ENCODE data around the gene TTLL10.

Gene TTLL10

DNA sequence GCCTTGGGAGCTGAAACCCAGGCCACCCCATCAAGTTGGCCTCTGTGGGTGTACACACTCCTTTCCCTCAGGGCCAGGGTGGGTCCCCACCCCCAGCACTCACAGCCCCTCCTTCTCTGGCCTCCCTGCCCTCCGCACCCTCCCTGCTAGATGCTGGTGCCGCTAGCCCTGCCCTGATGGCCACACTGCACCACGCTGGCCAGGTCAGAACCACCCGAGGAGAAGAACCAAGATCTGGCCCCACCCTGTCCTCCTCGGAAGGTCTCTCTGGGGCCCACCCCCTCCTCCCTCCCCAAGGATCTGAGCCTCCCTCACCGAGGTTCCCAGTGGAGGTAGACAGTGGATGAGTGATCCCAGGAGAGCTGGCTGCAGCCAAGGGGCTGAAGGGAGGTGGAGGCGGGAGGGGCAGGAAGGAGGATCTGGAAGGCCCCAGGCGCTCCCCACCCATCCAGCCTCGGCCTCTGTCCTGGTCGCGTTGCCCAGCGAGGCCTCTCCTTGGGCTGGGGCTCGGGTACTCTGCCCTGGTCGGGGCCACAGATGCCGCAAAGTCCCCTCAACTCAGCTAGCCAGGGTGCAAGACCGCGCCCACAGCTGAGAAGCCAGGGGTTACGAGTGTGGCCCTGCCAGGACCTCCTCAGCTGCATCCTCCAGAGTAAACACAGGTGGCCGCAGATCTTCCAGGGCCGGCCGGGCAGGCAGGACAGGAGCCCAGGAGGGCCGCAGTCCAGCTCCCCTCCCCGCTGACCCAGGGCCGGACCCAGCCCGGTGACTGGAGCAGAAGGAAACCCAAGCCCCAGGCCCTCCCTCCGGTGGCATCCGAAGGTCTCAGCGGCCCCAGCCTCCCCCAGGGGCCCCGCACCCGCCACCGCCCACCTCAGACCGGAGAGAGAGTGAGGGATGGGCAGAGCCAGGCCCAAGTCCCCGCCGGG lies 63.5 kb downstream of the TTLL10 start:
- no peak for DNase-seq (ENCODE audit: low spot score)

DNA sequence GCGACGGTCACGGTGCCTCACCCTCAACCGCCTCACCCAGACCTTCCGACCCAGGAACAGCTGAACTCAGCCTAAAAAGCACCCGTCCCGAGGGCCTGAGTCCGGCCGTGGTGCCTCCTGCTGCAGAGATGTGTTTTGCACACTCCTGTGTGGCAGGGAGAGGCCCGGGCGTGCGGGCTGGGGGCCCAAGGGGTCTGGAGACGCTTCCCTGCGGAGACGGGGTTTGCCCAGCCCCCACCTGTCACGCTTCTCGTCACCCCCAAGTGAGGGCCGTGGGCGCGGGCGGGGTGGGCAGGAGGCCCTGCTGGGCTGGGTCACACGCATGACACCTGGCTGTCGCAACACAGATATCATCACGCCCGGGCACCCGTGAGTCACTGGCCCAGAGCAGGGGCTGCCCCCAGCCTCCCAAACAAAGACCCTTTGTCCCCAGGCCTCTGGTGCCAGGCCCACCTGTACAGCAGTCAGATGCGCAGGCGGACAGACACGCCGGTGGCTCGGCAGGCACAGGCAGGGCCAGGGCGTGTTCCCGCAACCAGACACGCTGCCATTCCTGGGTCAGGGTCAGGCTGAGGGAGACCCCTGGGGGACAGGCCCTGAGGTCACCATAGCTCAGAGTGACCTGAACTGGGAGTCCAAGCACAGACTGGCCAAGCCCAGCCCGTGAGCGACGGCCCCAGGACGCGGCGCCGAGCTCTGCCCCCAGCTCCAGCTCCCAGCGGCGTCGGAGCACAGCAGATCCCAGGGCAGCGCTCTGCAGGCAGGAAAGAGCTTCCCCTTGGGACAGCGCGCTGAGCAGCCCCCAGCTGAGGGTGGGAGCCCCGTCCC lies 64.4 kb downstream of the TTLL10 start:
- no peak for DNase-seq (ENCODE audit: low spot score)

DNA sequence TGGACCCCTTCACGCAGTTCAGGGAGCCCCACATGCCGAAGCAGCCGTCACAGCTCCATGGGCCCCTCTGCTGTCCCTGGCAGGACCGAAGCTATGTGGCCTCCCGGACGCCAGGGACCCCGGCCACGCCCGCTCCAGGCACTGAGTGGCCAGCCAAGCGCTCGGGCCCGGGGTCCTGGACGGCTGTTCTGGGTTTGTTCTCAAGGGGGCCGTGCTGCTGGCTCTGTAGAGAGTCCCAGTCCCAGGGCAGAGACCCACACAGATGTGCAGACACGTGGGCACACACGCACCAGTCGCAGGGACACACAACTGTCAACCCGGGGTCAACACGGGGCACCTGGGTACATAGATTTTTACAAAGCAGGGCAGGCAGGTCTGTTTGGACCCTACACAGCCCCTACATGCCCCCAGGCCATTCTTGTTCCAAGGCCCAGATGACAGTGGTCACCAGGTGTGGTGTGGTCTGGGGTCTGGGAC lies 65.1 kb downstream of the TTLL10 start:
- no peak for DNase-seq (ENCODE audit: low spot score)

DNA sequence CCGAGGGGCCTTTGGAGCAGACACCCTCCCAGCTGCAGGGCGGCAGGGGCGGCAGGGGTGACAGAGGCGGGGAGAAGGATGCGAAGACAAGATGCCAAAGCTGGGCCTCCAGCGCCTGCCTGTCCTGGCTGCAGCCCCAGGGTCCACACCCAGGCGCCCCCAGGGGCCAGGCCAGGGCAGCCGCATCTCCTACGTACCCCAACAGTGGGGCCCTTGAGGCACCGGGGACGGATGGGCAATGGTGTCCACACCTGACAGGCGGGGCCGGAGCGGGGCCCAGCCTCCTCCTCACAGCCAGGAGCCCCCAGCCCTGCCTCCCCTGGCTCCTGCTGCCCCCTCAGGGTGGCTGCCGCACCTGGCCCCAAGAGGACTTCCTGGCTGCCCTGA lies 65.5 kb downstream of the TTLL10 start:
- no peak for DNase-seq (ENCODE audit: low spot score)

GRCh38 chr1:1239614-1240347 lies 66.1 kb downstream of the TTLL10 start:
- no peak for DNase-seq (ENCODE audit: low spot score)

- DNase-seq (ENCODE audit: low spot score): no peak
These were observed 66.7 kb downstream of the TTLL10 start for GRCh38 chr1:1240348-1240732.

DNA sequence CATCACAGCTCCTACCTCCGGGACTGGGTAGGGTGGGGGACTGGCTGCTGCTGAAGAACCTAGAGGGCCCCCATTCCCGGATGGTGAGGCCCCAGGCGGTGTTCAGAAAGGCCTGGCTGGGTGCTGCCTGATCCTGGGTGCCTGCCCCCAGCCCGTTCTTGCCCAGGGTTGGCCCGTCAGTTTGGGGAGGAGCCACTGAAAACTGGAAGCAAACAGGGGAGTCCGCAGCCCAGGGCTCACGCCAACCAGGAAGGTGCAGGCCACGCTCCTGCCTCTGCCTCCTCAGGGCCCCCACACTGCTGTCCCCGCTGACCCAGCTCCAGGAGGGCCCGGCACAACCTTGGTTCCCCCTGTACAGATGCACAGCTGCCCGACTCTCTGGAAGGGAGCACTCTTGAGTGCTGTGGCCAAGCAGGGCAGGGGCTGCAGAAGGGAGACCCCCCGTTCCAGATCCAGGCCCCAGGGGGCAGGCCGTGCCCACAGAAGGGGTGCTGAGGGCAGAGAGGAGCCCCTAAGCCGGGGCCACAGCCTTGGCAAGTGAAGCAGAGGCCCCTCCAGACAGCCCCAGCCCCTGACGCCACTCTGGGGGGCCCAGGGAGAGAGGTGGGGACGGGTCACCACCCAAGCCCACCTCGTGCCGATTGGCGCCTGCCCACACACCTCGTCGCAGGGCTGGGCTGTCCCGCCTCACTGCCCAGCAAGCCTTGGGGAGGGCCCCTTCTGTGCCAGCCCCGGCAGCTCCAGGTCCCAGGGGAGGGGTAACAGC lies 67.3 kb downstream of the TTLL10 start:
- no peak for DNase-seq (ENCODE audit: low spot score)

GRCh38 chr1:1241588-1242219 lies 68.0 kb downstream of the TTLL10 start:
- DNase-seq (ENCODE audit: low spot score): no peak

DNA sequence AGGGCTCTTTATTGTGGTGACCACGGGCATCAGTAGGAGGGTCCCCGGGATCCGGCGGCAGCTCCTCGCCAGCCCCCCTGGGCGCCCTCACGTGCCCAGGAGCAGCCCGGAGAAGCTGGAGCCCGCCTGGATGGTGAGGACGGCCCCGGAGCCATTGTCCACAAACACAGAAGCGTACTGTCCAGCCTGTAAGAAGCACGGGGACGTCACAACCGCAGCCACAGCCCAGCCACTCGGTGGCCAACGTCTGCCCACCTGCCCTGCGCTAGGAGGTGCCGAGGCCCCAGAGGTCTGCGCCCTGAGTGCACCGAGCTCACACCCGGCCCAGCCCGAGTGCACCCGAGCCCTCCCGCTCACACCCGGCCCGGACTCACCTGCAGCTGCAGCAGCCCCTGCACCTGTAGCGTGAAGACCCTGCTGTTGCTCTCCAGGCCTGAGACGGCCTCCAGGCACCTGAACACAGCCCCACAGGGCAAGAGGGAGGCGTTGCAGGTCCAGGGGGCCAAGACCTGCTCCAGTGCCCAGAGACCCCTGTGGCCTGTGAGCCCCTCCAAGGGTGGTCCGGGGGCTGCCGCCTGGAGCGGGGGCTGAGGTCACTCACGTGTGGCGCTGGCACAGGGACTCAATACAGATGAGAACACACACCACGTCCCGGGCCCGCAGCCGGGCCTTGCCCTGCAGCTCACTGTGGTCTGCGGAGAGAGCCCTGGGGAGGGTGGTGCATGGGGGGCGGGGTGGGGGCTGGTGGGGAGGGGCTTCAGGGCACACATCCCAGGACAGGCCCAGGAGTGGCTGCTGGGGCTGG lies 69.0 kb downstream of the TTLL10 start:
- no peak for DNase-seq (ENCODE audit: low spot score)

GRCh38 chr1:1243266-1243660 lies 69.6 kb downstream of the TTLL10 start:
- DNase-seq (ENCODE audit: low spot score): no peak

DNA sequence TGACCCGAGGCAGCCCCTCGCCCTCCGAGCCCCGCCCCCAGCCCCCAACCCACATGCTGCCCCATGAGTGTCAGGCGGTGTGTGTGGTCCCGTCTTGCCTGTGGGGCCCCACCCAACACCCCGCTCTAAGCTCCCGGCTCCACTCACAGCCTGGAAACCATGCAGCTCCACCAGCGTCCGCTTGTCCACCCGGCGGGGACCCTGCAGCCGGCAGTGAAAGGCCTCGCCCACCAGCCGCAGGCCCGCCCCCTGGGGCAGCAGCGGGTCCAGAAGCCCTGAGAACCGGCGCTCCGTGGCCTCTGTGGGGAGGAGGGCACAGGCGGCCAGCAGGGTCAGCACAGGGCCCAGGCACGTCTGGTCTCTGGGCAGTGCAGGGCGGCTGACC lies 70.1 kb downstream of the TTLL10 start:
- no peak for DNase-seq (ENCODE audit: low spot score)

- DNase-seq (ENCODE audit: low spot score): no peak
These were observed 70.6 kb downstream of the TTLL10 start for GRCh38 chr1:1244192-1244811.

- DNase-seq (ENCODE audit: low spot score): no peak
These were observed 71.6 kb downstream of the TTLL10 start for GRCh38 chr1:1245178-1245816.

DNA sequence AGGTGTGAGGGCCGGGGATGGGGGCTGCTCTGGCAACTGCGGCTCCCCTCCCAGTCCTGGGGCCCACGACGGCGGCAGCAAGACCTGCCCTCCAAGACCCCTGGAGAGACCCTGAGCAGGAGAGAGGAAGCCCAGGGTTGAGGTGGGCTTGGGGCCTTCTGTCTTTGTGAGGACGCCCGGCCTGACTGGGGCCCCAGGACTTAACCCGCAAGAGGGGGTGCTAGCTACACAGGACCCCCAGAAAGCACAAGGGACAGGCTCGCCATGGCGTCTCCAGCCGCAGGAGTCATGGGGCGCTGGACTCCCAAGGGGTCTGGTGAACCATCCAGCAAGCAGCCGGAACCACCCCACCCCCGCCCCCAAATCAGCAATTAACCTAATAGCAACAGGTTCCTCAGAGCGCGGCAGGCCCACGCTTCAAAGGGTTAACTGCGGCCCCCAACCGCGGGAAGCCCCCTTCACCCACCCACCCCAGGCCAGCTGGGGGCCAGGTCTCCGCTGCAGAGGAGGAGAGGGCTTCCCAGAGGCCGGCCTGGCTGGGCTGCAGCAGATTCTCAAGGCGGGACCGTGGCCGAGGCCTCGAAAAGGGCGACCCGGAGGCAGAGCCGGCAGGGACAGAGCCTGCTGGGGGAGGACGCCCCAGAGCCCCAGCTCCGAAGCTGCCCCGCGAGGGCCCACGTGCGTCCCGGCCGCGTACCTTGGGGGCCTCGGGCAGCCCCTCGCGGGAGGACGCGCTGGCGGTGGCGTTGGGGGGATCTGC lies 72.3 kb downstream of the TTLL10 start:
- no peak for DNase-seq (ENCODE audit: low spot score)

DNA sequence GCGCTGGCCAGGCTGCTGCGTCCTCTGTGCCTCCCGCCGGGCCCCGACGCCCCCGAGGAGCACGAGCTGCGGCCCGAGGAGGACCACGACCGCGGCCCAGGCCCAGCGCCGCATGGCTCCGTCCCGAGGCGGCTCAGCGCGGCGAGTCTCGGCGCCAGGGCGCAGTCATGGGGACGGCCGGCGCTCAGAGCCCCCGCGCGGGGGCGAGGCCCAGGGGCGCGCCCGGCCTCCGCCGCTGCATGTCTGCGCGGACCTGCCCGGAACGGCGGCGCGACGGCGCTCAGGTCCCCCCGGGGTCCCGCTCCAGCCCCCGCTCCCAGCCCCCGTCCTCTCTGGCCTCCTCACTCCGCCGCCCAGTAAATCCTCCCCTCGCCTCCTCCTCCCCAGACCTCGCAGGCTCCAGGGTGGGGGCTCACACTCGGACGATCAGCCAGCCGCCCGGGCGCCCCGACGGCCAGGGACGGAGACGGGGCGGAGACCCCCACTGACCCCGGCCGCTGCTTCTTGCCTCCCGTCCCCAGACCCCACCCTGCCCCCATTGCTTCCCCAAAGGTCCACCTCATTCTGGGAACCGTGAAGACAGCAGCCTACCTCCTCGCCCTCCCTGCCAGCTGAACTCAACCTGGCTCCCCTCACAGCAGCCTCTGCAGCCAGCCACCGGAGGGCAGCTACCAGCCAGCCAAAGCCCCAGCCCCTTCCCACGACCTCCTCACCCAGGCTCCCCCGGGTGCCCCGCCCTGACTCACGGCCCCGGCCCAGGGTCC lies 73.1 kb downstream of the TTLL10 start, which contains the start of gene C1QTNF12:
TSS of gene C1QTNF12 (minus strand) at position 146 of the 764 bp plus-strand sequence. CDS start at position 114, 32 bp downstream.
- DNase-seq (ENCODE audit: low spot score): no peak

GRCh38 chr1:1247341-1247913 lies 73.7 kb downstream of the TTLL10 start:
- DNase-seq (ENCODE audit: low spot score): no peak

Data from CD4-positive, alpha-beta T cell treated with Interleukin-6 at 100 ng/mL for 8 hours (primary cell).